ENCODE data around the gene KCND3.

The KCND3 gene

GRCh38 chr1:111988743-111989453 lies 570 bp downstream of the KCND3 start:
- TF ChIP-seq POLR2AphosphoS5 (IDR thresholded peaks at IDR 0.05; ENCODE audit: low read depth, low read length), result no peak

GRCh38 chr1:111988377-111988742 lies 1.1 kb downstream of the KCND3 start:
- TF ChIP-seq POLR2AphosphoS5 (IDR thresholded peaks at IDR 0.05; ENCODE audit: low read depth, low read length), result no peak
- no peak for TF ChIP-seq SIN3A (IDR thresholded peaks at IDR 0.05; ENCODE audit: borderline replicate concordance, insufficient read depth, low read length)
- TF ChIP-seq FOXP2 (optimal IDR thresholded peaks at IDR 0.05; ENCODE audit: borderline replicate concordance, extremely low read depth, extremely low read length, insufficient read depth), result no peak

GRCh38 chr1:111987502-111987901 lies 2.0 kb downstream of the KCND3 start:
- no peak for TF ChIP-seq TAF1 (IDR thresholded peaks at IDR 0.05; ENCODE audit: borderline replicate concordance, insufficient read depth, low read length)
- no peak for TF ChIP-seq REST (IDR thresholded peaks at IDR 0.05; ENCODE audit: insufficient read depth in 1 of 2, low read depth in 2 of 2, low read length in 2 of 2)
- no peak for TF ChIP-seq FOXP2 (optimal IDR thresholded peaks at IDR 0.05; ENCODE audit: borderline replicate concordance, extremely low read depth, extremely low read length, insufficient read depth)
- no peak for TF ChIP-seq SIN3A (IDR thresholded peaks at IDR 0.05; ENCODE audit: borderline replicate concordance, insufficient read depth, low read length)
- TF ChIP-seq POLR2AphosphoS5 (IDR thresholded peaks at IDR 0.05; ENCODE audit: low read depth, low read length), result no peak

GRCh38 chr1:111983500-111983899 lies 6.0 kb downstream of the KCND3 start:
- TF ChIP-seq SIN3A (IDR thresholded peaks at IDR 0.05; ENCODE audit: borderline replicate concordance, insufficient read depth, low read length) (no peak), FOXP2 (optimal IDR thresholded peaks at IDR 0.05; ENCODE audit: borderline replicate concordance, extremely low read depth, extremely low read length, insufficient read depth) (no peak), POLR2AphosphoS5 (IDR thresholded peaks at IDR 0.05; ENCODE audit: low read depth, low read length) (no peak), REST (IDR thresholded peaks at IDR 0.05; ENCODE audit: insufficient read depth in 1 of 2, low read depth in 2 of 2, low read length in 2 of 2) (no peak), TAF1 (IDR thresholded peaks at IDR 0.05; ENCODE audit: borderline replicate concordance, insufficient read depth, low read length) (no peak)

GRCh38 chr1:111982428-111982827 lies 7.0 kb downstream of the KCND3 start:
- TF ChIP-seq TAF1 (IDR thresholded peaks at IDR 0.05; ENCODE audit: borderline replicate concordance, insufficient read depth, low read length) (no peak), SIN3A (IDR thresholded peaks at IDR 0.05; ENCODE audit: borderline replicate concordance, insufficient read depth, low read length) (no peak), REST (IDR thresholded peaks at IDR 0.05; ENCODE audit: insufficient read depth in 1 of 2, low read depth in 2 of 2, low read length in 2 of 2) (no peak), POLR2AphosphoS5 (IDR thresholded peaks at IDR 0.05; ENCODE audit: low read depth, low read length) (no peak), FOXP2 (optimal IDR thresholded peaks at IDR 0.05; ENCODE audit: borderline replicate concordance, extremely low read depth, extremely low read length, insufficient read depth) (no peak)

- TF ChIP-seq SIN3A (IDR thresholded peaks at IDR 0.05; ENCODE audit: borderline replicate concordance, insufficient read depth, low read length), result no peak
- TF ChIP-seq FOXP2 (optimal IDR thresholded peaks at IDR 0.05; ENCODE audit: borderline replicate concordance, extremely low read depth, extremely low read length, insufficient read depth), result no peak
- TF ChIP-seq POLR2AphosphoS5 (IDR thresholded peaks at IDR 0.05; ENCODE audit: low read depth, low read length), result no peak
- TF ChIP-seq REST (IDR thresholded peaks at IDR 0.05; ENCODE audit: insufficient read depth in 1 of 2, low read depth in 2 of 2, low read length in 2 of 2), result no peak
- no peak for TF ChIP-seq TAF1 (IDR thresholded peaks at IDR 0.05; ENCODE audit: borderline replicate concordance, insufficient read depth, low read length)
Observed at GRCh38 chr1:111981871-111982270, 7.6 kb downstream of the KCND3 start.

All from PFSK-1 (cell line).